ENCODE measurements around the gene CREG1.

The CREG1 gene

DNA sequence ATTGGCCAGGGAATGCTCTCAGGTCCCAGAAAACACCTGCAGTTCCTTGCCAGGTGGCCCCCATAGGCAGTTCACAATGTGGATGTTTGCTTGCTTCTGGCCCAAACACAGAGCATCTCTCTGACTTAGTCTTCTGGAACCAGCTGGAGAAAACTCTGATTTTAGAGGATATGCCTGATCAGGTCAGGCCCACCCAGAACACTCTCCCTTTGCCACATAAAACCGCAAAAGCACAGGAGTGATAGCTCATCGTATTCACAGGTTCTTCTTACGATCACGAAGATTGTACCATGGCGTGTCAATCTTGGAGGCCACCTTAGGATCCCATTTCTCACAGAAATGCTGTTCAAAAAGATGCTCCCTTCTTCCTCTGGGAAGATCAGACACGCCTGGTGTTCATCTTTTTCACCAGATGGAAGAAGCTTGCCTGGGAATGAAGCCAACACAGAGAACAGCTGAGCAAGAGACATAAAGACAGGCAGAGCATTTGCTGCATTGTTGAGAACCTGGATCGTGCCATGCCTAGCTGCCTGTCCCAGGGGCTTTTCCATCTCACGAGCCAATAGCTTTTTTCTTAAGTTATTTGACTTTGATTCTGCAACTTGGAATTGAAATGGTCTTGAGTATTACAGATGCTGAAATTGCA is 23.6 kb downstream of the CREG1 start:
- no peak for DNase-seq

DNA sequence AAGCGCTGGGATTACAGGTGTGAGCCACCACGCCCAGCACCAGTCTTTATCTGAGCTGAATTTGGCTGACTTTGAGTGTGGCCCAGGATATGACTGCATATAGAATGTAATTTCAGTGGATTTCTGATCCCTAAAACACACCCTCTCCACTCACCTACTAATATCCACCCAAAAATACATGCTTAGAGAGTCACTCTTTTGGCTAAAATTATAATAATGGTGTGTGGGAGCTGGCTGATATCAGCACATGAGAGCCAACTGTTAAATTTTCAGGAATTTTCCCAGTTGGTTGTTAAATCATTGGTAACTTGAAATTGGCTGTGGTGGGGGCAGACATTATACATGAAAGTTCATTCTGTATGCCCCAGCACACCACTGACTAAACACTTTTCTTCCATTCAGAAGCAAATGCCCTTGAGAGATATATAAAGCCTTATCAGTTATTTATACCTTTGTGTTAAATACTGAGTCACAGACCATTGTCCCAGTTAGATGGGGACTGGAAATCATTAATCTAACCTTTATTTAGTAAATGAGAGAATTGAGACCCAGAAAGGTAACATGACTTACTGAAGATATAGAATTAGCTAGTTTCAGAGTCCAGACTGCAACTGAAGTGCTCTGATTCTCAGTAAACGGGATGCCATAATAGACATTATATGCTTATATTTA is 25.4 kb downstream of the CREG1 start:
- DNase-seq = no peak

DNA sequence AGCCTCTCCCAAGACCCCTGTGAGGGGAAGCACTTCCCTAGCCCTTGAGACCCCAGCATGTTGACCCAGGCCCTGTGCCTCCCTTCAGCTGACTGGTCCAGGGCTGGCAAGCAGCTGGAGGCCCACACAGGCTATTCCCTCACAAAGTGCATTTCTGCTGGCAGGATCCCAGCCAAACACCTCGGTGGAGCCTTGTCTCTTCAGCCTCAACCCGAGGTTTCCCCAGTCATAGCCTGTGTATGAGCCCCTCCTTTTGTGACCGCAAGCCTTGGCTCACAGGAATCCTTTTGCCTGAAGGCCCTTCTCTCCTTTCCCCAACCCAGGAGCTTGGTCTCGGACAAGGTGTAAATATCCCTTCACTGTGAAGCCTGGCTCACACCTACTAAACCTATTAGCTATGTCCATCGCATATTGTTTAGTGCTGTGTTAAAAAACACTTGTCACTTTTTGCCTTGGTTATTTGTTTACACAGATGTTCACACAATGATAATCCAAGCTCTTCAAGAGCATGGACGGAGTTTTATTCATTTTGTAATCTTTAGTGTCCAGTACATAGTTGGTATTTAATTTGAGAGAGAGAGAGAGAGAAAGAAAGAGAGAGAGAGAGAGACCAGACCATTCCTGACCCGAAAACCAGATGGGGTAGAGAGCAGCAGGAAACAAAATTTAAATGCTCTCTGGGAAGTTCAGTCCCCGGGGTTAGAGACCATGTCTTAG is 26.7 kb downstream of the CREG1 start:
- DNase-seq = no peak

- no peak for DNase-seq
Observed at GRCh38 chr1:167524651-167525050, 28.9 kb downstream of the CREG1 start.

DNA sequence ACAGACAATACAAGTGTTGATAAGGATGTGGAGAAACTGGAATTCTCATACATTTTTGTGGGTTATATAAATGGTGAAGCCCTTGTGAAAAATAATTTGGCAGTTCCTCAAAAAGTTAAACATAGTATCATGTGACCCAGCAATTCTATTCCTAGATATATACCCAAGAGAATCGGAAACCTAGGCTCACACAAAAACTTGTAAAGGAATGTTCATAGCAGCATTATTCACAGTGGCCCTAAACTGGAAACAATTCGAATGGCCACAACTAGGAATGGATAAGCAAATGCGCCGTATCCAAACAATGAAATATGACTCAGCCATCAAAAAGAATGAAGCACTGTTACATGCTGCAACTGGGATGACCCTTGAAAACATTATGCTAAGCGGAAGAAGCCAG is 31.3 kb downstream of the CREG1 start:
- DNase-seq = no peak

GRCh38 chr1:167520711-167521206 is 32.8 kb downstream of the CREG1 start:
- DNase-seq = no peak

DNA sequence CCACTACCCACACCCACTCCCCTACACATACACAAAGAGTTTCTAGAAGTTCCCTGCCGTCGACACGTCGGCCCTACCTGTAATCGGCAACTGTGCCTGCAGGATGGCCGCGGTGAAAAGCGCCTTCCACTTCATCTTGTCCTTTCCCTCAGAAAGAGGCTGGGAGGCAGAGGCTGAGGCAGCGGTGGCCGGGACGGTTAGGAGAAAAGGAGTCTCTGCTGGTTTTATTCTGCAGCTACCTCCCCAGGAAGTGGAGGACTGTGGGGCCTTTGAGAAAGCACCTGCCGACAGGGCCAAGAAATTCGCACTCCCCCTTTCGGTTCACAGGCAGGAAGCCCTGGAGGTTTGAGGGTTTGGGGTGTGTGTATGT is 35.2 kb downstream of the CREG1 start, which contains the start of gene CD247:
CD247 (minus strand) TSS at position 199 of the 370 bp plus-strand sequence; CDS start at position 135, 64 bp downstream.
- peak; percentile 53 for DNase-seq

DNA sequence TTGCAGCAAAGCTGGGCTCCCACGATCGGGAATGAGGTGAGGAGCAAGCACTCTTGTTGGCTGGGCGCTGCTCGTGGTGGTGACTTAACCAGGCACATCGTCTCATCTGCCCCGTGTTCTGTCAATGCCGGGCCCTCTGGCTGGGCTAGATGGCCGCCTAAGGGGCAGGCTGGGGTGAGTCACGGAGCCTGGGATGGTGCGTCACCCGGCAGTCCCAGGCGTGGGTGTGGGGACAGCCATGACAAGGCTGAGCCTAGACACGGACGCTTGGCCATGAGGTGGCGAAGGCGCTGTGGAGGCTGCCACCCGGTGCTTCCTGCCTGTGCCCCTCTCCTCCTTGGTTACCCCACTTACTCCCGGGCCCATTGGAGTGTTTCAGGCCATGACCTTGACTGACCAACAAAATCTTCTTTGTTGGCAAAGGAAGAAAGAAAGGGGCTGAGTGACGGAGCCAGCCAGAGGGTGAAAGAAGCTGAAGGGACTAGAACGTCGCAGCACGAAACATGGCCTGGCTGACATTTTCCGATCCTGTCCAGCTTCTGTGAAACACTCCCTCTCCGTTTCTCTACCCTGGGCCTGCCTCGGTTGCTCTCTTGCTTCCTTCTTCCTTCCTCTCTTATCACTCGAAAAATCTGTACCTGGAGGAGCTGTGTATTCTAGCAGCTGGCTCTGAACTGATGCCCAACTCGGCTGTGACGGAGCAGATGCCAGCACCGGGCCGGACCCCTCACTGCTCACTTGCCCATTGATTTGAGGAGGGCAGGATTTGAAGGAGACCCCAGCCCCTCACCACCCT is 35.8 kb downstream of the CREG1 start:
- DNase-seq = peak; percentile 85

- DNase-seq = no peak
Observed at GRCh38 chr1:167516404-167517388, 36.9 kb downstream of the CREG1 start.

DNA sequence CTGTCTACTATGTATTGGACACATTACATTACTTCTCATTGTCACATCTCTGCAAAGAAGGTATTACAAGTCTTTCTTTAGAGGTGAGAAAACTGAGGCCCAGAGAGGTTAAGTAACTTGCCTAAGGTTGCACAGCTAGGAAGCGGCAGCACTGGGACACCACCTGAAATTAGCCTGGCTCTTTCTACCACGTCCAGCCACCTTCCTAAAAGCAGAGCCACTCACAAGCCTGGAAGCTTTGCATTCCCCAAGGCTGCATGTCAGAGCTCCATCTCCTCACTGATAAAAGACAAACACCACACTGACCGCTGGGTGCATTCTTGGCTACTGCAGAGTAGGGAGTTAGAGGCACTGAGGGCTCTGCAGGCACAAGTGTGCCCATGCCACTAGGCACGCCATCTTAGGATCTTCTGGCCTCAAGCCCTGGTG is 37.7 kb downstream of the CREG1 start:
- no peak for DNase-seq

DNA sequence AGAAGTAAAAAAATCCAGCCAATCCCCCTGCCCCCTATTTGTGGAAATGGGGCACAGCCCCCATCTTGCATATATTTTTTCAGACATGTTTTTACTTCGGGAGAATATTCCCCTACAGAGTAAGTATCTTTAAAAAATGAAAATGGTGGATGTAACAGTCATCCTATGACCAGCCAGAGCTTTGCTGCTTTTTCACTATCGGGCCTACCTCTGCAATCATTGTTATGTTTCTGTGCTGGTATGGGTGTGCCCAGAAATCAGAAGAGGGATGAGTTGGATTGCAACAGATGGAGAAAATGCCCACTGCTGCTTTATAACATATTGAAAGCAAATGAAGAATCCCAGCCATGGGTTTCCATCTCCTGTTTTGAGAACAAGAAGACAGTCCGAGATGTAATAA is 38.1 kb downstream of the CREG1 start:
- DNase-seq = no peak

DNA sequence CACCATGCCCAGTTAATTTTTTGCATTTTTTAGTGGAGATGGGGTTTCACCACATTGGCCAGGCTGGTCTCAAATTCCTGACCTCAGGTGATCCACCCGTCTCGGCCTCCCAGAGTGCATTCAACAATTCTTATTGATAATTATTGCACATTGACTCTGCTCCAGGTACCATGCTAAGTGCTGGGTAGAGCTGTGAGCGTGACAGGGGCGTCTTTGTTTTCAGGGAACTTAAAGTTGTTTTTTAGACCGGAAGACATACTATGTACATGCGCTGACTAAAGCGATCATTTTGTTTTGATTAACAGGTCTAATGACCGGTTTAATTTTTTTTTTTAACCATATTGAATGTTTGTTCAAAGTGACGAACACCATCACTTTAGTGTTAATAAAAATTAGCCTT is 39.3 kb downstream of the CREG1 start:
- no peak for DNase-seq

DNA sequence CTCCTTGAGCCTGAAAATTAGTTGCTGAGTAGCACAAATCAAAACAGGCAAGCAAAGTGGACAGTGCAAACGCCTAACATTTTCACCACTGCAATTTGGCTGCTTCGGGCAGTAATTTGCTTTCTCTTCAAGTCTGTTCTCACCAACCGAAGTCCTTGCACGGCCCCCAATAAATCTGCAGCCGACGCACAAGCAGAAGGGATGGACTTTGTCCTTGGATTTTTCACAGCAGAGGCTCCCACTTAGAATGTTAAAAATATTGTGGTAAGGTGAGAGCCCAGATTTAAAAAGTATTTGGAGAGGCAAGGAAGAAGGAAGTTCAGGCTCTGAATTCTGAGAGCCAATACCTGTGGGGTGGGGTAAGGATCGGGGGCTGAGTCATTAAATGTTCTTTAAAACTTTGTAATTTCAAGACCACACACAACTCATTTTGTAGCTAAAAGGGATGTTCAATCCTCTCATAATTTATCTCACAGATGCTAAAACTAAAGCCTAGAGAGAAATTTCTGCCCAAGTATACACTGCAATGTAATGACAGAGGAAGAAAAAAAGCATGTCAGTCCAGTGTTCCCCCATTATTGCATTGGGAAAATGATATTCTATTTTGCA is 41.4 kb downstream of the CREG1 start:
- no peak for DNase-seq

GRCh38 chr1:167511374-167511986 is 42.1 kb downstream of the CREG1 start:
- no peak for DNase-seq

DNA sequence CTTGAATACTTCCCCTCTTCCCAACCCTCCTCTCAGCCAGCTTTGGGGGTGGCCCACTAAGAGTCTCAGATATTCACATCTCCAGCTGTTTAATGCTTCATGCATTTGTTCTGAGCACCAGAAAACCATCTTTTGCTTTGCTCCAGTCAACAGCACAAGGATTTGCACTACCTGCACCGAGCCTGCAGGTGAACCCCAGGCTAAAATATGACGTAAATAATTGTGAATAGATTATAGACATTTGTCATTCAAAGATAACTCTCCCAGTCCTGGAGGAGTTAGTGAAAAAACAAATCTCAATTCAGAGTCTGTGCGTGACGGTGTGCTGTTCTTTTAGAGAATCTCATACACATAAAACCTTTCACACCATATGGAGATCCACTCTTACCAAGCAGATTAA is 42.7 kb downstream of the CREG1 start:
- DNase-seq = no peak

DNA sequence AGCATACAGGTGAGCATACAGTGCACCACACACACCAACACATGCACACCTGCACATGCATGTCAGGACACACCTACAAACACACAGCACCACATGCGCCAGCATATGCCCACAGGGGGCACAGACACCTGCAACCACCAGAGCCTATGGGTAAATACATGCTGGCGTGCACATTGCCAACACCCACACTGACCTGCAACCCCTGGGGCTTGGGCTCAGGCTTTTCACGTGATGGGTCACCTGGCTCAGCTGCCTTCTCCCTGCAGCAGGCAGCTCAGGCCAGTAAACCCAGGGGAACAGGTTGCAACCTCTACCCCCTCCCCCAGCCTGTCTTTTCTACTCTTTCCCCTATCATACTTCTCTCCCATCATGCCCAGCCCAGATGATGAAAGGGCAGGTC is 43.3 kb downstream of the CREG1 start:
- no peak for DNase-seq

DNA sequence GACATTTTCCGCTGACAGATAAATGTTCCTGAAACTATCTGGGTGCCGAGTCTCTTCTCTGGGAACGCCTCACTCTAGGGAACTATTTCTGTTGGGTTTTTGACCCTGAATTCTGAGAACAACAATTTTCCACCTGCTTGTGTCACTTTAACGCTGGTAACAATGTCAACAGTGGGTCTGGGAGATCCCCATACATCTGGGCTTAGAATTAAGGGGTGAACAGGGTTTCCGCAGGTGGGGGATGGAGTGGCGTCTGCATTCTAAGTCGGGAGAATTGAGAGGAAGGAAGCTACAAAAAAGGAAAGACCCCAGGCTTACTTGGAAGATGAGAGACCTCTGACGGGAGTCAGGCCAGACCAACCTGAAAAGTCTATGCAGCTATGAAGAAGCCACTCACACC is 44.0 kb downstream of the CREG1 start:
- no peak for DNase-seq

GRCh38 chr1:167507719-167508118 is 45.8 kb downstream of the CREG1 start:
- no peak for DNase-seq

- no peak for DNase-seq
Observed at GRCh38 chr1:167504467-167504827, 49.1 kb downstream of the CREG1 start.

- no peak for DNase-seq
Observed at GRCh38 chr1:167503626-167504466, 49.7 kb downstream of the CREG1 start.

Measured in activated T-cell treated with anti-CD3 and anti-CD28 coated beads for 4 hours (primary cell).